ENCODE data around the gene TMEM125.

TMEM125 gene

DNA sequence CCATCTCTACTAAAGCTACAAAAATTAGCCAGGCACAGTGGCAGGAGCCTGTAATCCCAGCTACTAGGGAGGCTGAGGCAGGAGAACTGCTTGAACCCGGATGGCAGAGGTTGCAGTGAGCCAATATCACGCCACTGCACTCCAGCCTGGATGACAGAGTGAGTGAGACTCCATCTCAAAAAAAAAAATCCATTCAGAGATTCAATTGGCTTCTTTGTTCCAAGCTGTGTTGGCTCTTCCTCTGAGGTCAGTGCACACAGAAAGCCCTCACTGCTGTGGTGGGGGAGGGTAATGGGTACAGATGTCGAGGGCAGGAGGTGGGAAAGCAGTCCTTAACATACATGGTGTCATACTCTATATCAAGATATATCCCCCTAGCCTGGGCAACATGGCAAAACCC is 45.7 kb downstream of the TMEM125 start:
- H2BK5ac ChIP-seq (ENCODE audit: low read length): no peak overlapping the region

DNA sequence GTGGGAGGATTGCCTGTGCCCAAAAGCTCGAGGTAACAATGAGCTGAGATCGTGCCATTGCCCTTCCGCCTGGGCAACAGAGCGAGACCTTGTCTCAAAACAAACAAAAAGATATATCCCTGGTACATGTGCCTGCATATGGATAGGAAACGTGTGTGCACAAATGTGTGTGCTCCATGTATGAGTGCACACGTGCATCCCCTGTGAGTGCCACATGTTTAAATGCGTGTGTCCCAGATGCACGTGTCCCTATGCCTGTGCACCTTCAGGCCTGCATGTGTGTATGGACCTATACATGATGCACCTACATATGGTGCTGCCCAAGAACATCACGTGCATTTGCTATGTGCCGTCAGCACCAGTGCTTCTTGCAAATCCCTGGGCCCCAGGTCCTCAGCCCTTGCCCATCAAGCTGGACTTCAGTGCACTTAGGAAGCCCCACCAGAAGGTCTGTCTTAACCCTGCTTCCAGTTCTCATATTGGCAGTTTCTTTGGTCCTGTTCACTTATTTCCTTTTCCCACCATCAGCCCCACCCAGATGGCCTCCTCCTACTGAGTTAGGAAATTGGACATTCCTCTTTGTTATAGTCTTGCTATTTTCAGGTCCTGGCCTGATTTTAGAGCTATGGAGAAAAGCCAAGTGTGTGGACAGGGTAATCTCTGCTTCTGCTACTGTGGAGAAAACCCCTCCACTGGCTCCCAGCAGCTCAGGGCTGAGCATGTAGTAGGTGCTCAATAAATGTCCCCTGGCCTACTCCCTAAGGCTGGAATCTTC is 46.4 kb downstream of the TMEM125 start:
- Histone ChIP-seq H2BK12ac (ENCODE audit: low read length) (no peak overlapping the region), H2AFZ (ENCODE audit: low read length) (no peak overlapping the region), H3K14ac (ENCODE audit: low read length) (no peak overlapping the region), H4K8ac (ENCODE audit: low read depth, low read length) (no peak overlapping the region), H2BK120ac (ENCODE audit: low read depth, low read length) (no peak overlapping the region), H3K18ac (ENCODE audit: low read length) (no peak overlapping the region), H3K27me3 (ENCODE audit: control insufficient read depth in 3 of 3, insufficient read depth in 3 of 3, low read depth in 1 of 3, low read length in 3 of 3) (no peaks in the 10 kb centered on the region), H3K79me1 (ENCODE audit: low read depth, low read length) (no peaks in the 10 kb centered on the region), H3K36me3 (replicated peaks in 1 of 2; ENCODE audit: control insufficient read depth in 2 of 2, insufficient read depth in 2 of 2, low read length in 2 of 2) (no peaks in the 10 kb centered on the region), H3K23ac (ENCODE audit: low read depth, low read length, poor library complexity) (no peak overlapping the region), H4K91ac (ENCODE audit: low read depth, low read length, poor library complexity) (no peak overlapping the region), H2BK5ac (ENCODE audit: low read length) (no peak overlapping the region), H3K4me2 (ENCODE audit: insufficient read depth, low read length, poor library complexity, severe bottlenecking) (no peak overlapping the region), H2BK15ac (ENCODE audit: low read length) (no peak overlapping the region), H3K4me1 (ENCODE audit: control insufficient read depth in 2 of 2, insufficient read depth in 1 of 2, low read depth in 1 of 2, low read length in 2 of 2) (peaks cover 0 to 5% of the 10 kb centered on the region in 2 donors), H3K9me3 (replicated peaks in 1 of 2; ENCODE audit: control insufficient read depth in 2 of 2, insufficient read depth in 1 of 2, low read depth in 1 of 2, low read length in 2 of 2) (no peaks in the 10 kb centered on the region), H3K4me3 (ENCODE audit: low read length in 2 of 2) (peak overlapping the region in 1 of 2 donors; percentile 34), H3K27ac (replicated peaks; ENCODE audit: low read length) (no peak overlapping the region), H3K9ac (ENCODE audit: low read depth, low read length, poor library complexity) (no peak overlapping the region), H2AK5ac (ENCODE audit: low read depth, low read length) (no peak overlapping the region), H3K4ac (ENCODE audit: low read length) (no peak overlapping the region)
- WGBS, 2 donors (ENCODE audit: extremely low coverage in 2 of 2, insufficient read length in 2 of 2, insufficient replicate concordance in 1 of 2): no CpG with 5 or more reads among the region's 10 CpGs
- no peak for DNase-seq (ENCODE audit: low spot score)

More for the DNA sequence above, 45.7 kb downstream of the TMEM125 start:
- H2BK120ac ChIP-seq (ENCODE audit: low read depth, low read length): no peak overlapping the region
- no peak overlapping the region for H3K4me3 ChIP-seq (ENCODE audit: low read length in 2 of 2)
- no peak overlapping the region for H3K23ac ChIP-seq (ENCODE audit: low read depth, low read length, poor library complexity)
- H3K4me2 ChIP-seq (ENCODE audit: insufficient read depth, low read length, poor library complexity, severe bottlenecking): no peak overlapping the region
- no peak overlapping the region for H3K14ac ChIP-seq (ENCODE audit: low read length)
- no peak overlapping the region for H2BK12ac ChIP-seq (ENCODE audit: low read length)
- peaks cover 0 to 5% of the 10 kb centered on the region in 2 donors for H3K4me1 ChIP-seq (ENCODE audit: control insufficient read depth in 2 of 2, insufficient read depth in 1 of 2, low read depth in 1 of 2, low read length in 2 of 2)
- DNase-seq (ENCODE audit: low spot score): no peak
- no peak overlapping the region for H3K9ac ChIP-seq (ENCODE audit: low read depth, low read length, poor library complexity)
- H3K9me3 ChIP-seq (replicated peaks in 1 of 2; ENCODE audit: control insufficient read depth in 2 of 2, insufficient read depth in 1 of 2, low read depth in 1 of 2, low read length in 2 of 2): no peaks in the 10 kb centered on the region
- H2BK15ac ChIP-seq (ENCODE audit: low read length): no peak overlapping the region
- H3K79me1 ChIP-seq (ENCODE audit: low read depth, low read length): no peaks in the 10 kb centered on the region
- no peak overlapping the region for H4K8ac ChIP-seq (ENCODE audit: low read depth, low read length)
- H2AFZ ChIP-seq (ENCODE audit: low read length): no peak overlapping the region
- H3K36me3 ChIP-seq (replicated peaks in 1 of 2; ENCODE audit: control insufficient read depth in 2 of 2, insufficient read depth in 2 of 2, low read length in 2 of 2): no peaks in the 10 kb centered on the region
- H2AK5ac ChIP-seq (ENCODE audit: low read depth, low read length): no peak overlapping the region
- WGBS, 2 donors (ENCODE audit: extremely low coverage in 2 of 2, insufficient read length in 2 of 2, insufficient replicate concordance in 1 of 2): no CpG with 5 or more reads among the region's 3 CpGs
- H3K27ac ChIP-seq (replicated peaks; ENCODE audit: low read length): no peak overlapping the region
- no peak overlapping the region for H3K4ac ChIP-seq (ENCODE audit: low read length)
- H3K18ac ChIP-seq (ENCODE audit: low read length): no peak overlapping the region
- H4K91ac ChIP-seq (ENCODE audit: low read depth, low read length, poor library complexity): no peak overlapping the region
- no peaks in the 10 kb centered on the region for H3K27me3 ChIP-seq (ENCODE audit: control insufficient read depth in 3 of 3, insufficient read depth in 3 of 3, low read depth in 1 of 3, low read length in 3 of 3)

DNA sequence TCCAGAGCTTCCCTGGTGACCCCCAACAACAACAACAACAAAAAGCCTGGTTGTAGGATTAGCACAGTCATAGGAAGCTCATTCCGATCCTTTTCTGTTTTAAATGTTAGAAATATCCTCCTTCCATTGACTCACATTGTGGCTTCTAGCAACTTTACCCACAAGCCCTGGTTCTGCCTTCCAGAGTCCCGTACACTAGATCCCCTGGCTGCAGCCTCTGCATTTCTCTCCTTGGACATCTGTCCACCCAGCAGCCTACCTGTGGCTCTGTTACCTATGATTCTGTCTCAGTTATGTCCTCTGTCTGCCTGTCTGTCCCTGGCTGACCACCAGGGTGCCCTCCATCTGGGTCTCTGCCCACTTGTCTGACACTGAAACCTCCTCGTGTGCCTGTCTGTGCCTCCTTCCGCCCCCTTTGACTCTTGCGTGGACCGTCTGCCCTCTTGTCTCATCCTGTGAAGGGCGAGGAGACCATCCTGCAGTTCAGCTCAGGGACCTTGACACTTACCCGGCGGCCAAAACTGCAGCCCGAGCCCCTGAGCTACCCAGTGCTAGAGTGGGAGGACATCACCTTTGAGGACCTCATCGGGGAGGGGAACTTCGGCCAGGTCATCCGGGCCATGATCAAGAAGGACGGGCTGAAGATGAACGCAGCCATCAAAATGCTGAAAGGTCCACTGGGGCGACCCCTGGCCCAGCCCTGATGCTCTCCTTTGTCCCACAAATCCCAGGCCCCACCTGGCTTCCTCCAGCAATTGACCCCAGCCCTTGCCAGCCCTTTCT is 47.1 kb downstream of the TMEM125 start:
- H3K36me3 ChIP-seq (replicated peaks in 1 of 2; ENCODE audit: control insufficient read depth in 2 of 2, insufficient read depth in 2 of 2, low read length in 2 of 2): no peaks in the 10 kb centered on the region
- no peak overlapping the region for H2AK5ac ChIP-seq (ENCODE audit: low read depth, low read length)
- H2BK120ac ChIP-seq (ENCODE audit: low read depth, low read length): no peak overlapping the region
- no peak overlapping the region for H3K4me2 ChIP-seq (ENCODE audit: insufficient read depth, low read length, poor library complexity, severe bottlenecking)
- H3K23ac ChIP-seq (ENCODE audit: low read depth, low read length, poor library complexity): no peak overlapping the region
- H2BK15ac ChIP-seq (ENCODE audit: low read length): no peak overlapping the region
- H3K9ac ChIP-seq (ENCODE audit: low read depth, low read length, poor library complexity): no peak overlapping the region
- no peak overlapping the region for H3K4me3 ChIP-seq (ENCODE audit: low read length in 2 of 2)
- H3K18ac ChIP-seq (ENCODE audit: low read length): no peak overlapping the region
- no peak overlapping the region for H3K14ac ChIP-seq (ENCODE audit: low read length)
- H4K8ac ChIP-seq (ENCODE audit: low read depth, low read length): no peak overlapping the region
- H3K4me1 ChIP-seq (ENCODE audit: control insufficient read depth in 2 of 2, insufficient read depth in 1 of 2, low read depth in 1 of 2, low read length in 2 of 2): peaks cover 0 to 5% of the 10 kb centered on the region in 2 donors
- no peak overlapping the region for H2BK5ac ChIP-seq (ENCODE audit: low read length)
- H2AFZ ChIP-seq (ENCODE audit: low read length): no peak overlapping the region
- no CpG with 5 or more reads among the region's 16 CpGs for WGBS, 2 donors (ENCODE audit: extremely low coverage in 2 of 2, insufficient read length in 2 of 2, insufficient replicate concordance in 1 of 2)
- no peaks in the 10 kb centered on the region for H3K79me1 ChIP-seq (ENCODE audit: low read depth, low read length)
- H3K27ac ChIP-seq (replicated peaks; ENCODE audit: low read length): no peak overlapping the region
- no peak for DNase-seq (ENCODE audit: low spot score)
- H3K4ac ChIP-seq (ENCODE audit: low read length): no peak overlapping the region
- H3K9me3 ChIP-seq (replicated peaks in 1 of 2; ENCODE audit: control insufficient read depth in 2 of 2, insufficient read depth in 1 of 2, low read depth in 1 of 2, low read length in 2 of 2): no peaks in the 10 kb centered on the region
- no peaks in the 10 kb centered on the region for H3K27me3 ChIP-seq (ENCODE audit: control insufficient read depth in 3 of 3, insufficient read depth in 3 of 3, low read depth in 1 of 3, low read length in 3 of 3)
- no peak overlapping the region for H4K91ac ChIP-seq (ENCODE audit: low read depth, low read length, poor library complexity)
- H2BK12ac ChIP-seq (ENCODE audit: low read length): no peak overlapping the region

DNA sequence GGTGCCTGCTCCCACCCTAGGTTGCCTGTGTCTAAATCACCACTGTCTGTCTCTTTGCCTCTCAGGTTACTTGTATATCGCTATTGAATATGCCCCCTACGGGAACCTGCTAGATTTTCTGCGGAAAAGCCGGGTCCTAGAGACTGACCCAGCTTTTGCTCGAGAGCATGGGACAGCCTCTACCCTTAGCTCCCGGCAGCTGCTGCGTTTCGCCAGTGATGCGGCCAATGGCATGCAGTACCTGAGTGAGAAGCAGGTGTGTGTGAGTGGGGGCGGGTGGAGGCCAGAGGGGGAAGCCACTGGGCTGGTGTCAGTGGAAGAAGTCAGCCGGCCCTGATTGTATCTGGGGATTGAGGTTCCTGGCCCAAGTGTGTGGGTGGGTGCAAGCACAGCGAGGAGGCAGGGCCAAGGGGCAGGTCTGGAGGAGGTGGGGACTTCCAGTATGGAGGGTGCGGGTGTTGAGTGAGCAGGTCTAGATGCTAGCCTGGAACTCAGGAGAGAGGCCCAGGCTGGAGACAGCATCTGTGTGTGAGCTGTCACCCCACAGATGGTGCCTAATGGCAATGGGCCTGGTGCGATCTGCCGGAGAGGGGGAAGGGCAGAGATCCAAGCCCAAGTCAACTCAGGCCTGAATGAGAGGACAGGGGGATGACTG is 48.2 kb downstream of the TMEM125 start:
- WGBS, 2 donors (ENCODE audit: extremely low coverage in 2 of 2, insufficient read length in 2 of 2, insufficient replicate concordance in 1 of 2): no CpG with 5 or more reads among the region's 15 CpGs
- no peaks in the 10 kb centered on the region for H3K36me3 ChIP-seq (replicated peaks in 1 of 2; ENCODE audit: control insufficient read depth in 2 of 2, insufficient read depth in 2 of 2, low read length in 2 of 2)
- no peak for DNase-seq (ENCODE audit: low spot score)

More for the DNA sequence above, 48.2 kb downstream of the TMEM125 start:
- Histone ChIP-seq H3K27ac (replicated peaks; ENCODE audit: low read length) (no peak overlapping the region), H4K8ac (ENCODE audit: low read depth, low read length) (no peak overlapping the region), H3K9ac (ENCODE audit: low read depth, low read length, poor library complexity) (no peak overlapping the region), H2AFZ (ENCODE audit: low read length) (no peak overlapping the region), H3K9me3 (replicated peaks in 1 of 2; ENCODE audit: control insufficient read depth in 2 of 2, insufficient read depth in 1 of 2, low read depth in 1 of 2, low read length in 2 of 2) (no peaks in the 10 kb centered on the region), H3K4me3 (ENCODE audit: low read length in 2 of 2) (no peak overlapping the region), H3K4ac (ENCODE audit: low read length) (no peak overlapping the region), H3K4me2 (ENCODE audit: insufficient read depth, low read length, poor library complexity, severe bottlenecking) (no peak overlapping the region), H3K18ac (ENCODE audit: low read length) (peak overlapping the region; percentile 77), H3K27me3 (ENCODE audit: control insufficient read depth in 3 of 3, insufficient read depth in 3 of 3, low read depth in 1 of 3, low read length in 3 of 3) (no peaks in the 10 kb centered on the region), H3K23ac (ENCODE audit: low read depth, low read length, poor library complexity) (peak overlapping the region; percentile 37), H3K4me1 (ENCODE audit: control insufficient read depth in 2 of 2, insufficient read depth in 1 of 2, low read depth in 1 of 2, low read length in 2 of 2) (peaks cover 0 to 5% of the 10 kb centered on the region in 2 donors), H2BK120ac (ENCODE audit: low read depth, low read length) (no peak overlapping the region), H3K79me1 (ENCODE audit: low read depth, low read length) (no peaks in the 10 kb centered on the region), H2AK5ac (ENCODE audit: low read depth, low read length) (no peak overlapping the region), H3K14ac (ENCODE audit: low read length) (no peak overlapping the region), H2BK12ac (ENCODE audit: low read length) (no peak overlapping the region), H4K91ac (ENCODE audit: low read depth, low read length, poor library complexity) (peak overlapping the region; percentile 93), H2BK15ac (ENCODE audit: low read length) (no peak overlapping the region), H2BK5ac (ENCODE audit: low read length) (no peak overlapping the region)

Data from neuronal stem cell (in vitro differentiated cells).